ENCODE results near the gene PCK1.

GRCh38 chr20:57592263-57593092, 31.6 kb downstream of the PCK1 start:
- TF ChIP-seq REST (IDR thresholded peaks at IDR 0.05; ENCODE audit: insufficient read depth in 1 of 2, low read depth in 2 of 2, low read length in 2 of 2) (no peak), SIN3A (IDR thresholded peaks at IDR 0.05; ENCODE audit: borderline replicate concordance, insufficient read depth, low read length) (no peak), POLR2AphosphoS5 (IDR thresholded peaks at IDR 0.05; ENCODE audit: low read depth, low read length) (no peak), FOXP2 (optimal IDR thresholded peaks at IDR 0.05; ENCODE audit: borderline replicate concordance, extremely low read depth, extremely low read length, insufficient read depth) (no peak)
